ENCODE data around the gene AGAP5. TPM values are rescaled to one million over a fixed set of nuclear protein-coding genes. Genes with fewer than 3 reads are reported as not detected.

The AGAP5 gene
- total and polyA plus RNA-seq, 2 of the 13 experiments (the other 11 are each of a cell fraction or from before 2014, with no cell fraction given) = 5.3 to 7.9 TPM

DNA sequence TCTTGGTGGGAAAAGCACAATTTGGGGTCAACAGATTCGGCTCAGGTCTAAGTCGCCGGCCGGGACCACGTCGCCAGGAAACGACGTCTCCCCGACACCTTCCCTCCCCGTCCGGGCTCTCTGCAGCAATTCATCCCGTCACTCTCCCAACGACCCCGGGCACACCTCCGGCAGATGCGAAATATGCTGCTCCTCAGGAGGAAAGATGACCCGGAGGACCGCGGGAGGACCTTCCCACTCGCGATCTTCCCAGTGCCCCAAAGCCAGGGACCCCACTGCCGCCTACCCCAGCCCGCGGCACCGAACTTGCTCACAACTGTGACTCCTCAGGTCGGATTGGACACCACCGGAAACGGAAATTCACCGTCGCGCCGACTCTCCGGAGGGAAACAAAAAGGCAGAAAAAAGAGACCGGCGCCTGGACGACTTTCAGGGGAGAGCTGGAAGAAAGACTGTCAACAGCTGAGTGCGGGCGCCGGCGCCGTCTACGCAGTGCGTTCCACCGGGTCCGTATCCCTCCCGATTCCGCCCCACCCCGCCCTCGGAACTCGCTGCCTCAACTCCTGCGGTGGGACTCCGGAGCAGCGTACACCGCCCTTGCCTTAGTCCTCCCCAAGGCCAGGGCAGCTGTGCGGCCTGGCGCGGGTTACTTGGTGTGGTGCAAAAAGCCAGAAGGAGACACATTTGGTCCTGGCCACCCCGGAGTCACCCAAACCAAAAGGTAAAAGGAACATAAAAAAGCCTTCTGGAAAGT lies 32.4 kb upstream of the AGAP5 start (continued):
- TF ChIP-seq, protein P1, sequence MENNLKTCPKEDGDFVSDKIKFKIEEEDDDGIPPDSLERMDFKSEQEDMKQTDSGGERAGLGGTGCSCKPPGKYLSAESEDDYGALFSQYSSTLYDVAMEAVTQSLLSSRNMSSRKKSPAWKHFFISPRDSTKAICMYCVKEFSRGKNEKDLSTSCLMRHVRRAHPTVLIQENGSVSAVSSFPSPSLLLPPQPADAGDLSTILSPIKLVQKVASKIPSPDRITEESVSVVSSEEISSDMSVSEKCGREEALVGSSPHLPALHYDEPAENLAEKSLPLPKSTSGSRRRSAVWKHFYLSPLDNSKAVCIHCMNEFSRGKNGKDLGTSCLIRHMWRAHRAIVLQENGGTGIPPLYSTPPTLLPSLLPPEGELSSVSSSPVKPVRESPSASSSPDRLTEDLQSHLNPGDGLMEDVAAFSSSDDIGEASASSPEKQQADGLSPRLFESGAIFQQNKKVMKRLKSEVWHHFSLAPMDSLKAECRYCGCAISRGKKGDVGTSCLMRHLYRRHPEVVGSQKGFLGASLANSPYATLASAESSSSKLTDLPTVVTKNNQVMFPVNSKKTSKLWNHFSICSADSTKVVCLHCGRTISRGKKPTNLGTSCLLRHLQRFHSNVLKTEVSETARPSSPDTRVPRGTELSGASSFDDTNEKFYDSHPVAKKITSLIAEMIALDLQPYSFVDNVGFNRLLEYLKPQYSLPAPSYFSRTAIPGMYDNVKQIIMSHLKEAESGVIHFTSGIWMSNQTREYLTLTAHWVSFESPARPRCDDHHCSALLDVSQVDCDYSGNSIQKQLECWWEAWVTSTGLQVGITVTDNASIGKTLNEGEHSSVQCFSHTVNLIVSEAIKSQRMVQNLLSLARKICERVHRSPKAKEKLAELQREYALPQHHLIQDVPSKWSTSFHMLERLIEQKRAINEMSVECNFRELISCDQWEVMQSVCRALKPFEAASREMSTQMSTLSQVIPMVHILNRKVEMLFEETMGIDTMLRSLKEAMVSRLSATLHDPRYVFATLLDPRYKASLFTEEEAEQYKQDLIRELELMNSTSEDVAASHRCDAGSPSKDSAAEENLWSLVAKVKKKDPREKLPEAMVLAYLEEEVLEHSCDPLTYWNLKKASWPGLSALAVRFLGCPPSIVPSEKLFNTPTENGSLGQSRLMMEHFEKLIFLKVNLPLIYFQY (CRISPR knock-in tag; IDR thresholded peaks at IDR 0.05; ENCODE audit: borderline replicate concordance) = no peak
- TF ChIP-seq HCFC1 (IDR thresholded peaks at IDR 0.05; ENCODE audit: low read depth, low read length) (peak; percentile 71), ZBTB44 (CRISPR knock-in tag; IDR thresholded peaks at IDR 0.05) (no peak), ZNF407 (CRISPR knock-in tag; IDR thresholded peaks at IDR 0.05; ENCODE audit: not compliant biosample characterization) (peak; percentile 34), ZNF251 (CRISPR knock-in tag; IDR thresholded peaks at IDR 0.05) (no peak), ERF (CRISPR knock-in tag; IDR thresholded peaks at IDR 0.05) (peak; percentile 68; the same call in 1 of the 2 replicates), TAF15 (IDR thresholded peaks at IDR 0.05; ENCODE audit: low read depth, low read length, poor library complexity, severe bottlenecking) (peak; percentile 55), U2AF1 (optimal IDR thresholded peaks at IDR 0.05; ENCODE audit: low read depth, low read length) (peak; percentile 91), ZFP82 (CRISPR knock-in tag; IDR thresholded peaks at IDR 0.05; ENCODE audit: borderline replicate concordance) (peak; percentile 59; the same call in 1 of the 2 replicates), ZNF674 (CRISPR knock-in tag; IDR thresholded peaks at IDR 0.05; ENCODE audit: low read depth) (no peak), ZNF264 (CRISPR knock-in tag; IDR thresholded peaks at IDR 0.05) (no peak; the same call in 1 of the 2 replicates), CERS6 (CRISPR knock-in tag; IDR thresholded peaks at IDR 0.05) (no peak), ZFP1 (CRISPR knock-in tag; IDR thresholded peaks at IDR 0.05) (0 out of 2 replicates have a peak, but pooled peaks have one; percentile 5), FOXA1 (IDR thresholded peaks at IDR 0.05) (no peak), FOXA1 (CRISPR knock-in tag; IDR thresholded peaks at IDR 0.05) (peak; percentile 62)

Data from HepG2 (cell line).